ENCODE data around the gene ZSCAN25.

Gene ZSCAN25

GRCh38 chr7:99619571-99620130 lies 2.9 kb downstream of the ZSCAN25 start:
- no peak overlapping the region for H3K4me3 ChIP-seq (replicated peaks; ENCODE audit: low read depth, low read length)
- TF ChIP-seq CTCF (IDR thresholded peaks at IDR 0.05; ENCODE audit: low read length, missing control alignments), result no peak
- no peak for DNase-seq (ENCODE audit: low read depth)

- no peak for TF ChIP-seq CTCF (IDR thresholded peaks at IDR 0.05; ENCODE audit: low read length, missing control alignments)
- H3K4me3 ChIP-seq (replicated peaks; ENCODE audit: low read depth, low read length), result no peak overlapping the region
- DNase-seq (ENCODE audit: low read depth), result no peak
Measured at GRCh38 chr7:99621271-99621670, 4.5 kb downstream of the ZSCAN25 start.

- TF ChIP-seq CTCF (IDR thresholded peaks at IDR 0.05; ENCODE audit: low read length, missing control alignments), result no peak
- no peak overlapping the region for H3K4me3 ChIP-seq (replicated peaks; ENCODE audit: low read depth, low read length)
- DNase-seq (ENCODE audit: low read depth), result no peak
Measured at GRCh38 chr7:99622596-99622995, 5.8 kb downstream of the ZSCAN25 start.

GRCh38 chr7:99623091-99623693 lies 6.4 kb downstream of the ZSCAN25 start:
- H3K4me3 ChIP-seq (replicated peaks; ENCODE audit: low read depth, low read length), result no peak overlapping the region
- TF ChIP-seq CTCF (IDR thresholded peaks at IDR 0.05; ENCODE audit: low read length, missing control alignments), result no peak
- no peak for DNase-seq (ENCODE audit: low read depth)

- no peak for TF ChIP-seq CTCF (IDR thresholded peaks at IDR 0.05; ENCODE audit: low read length, missing control alignments)
- DNase-seq (ENCODE audit: low read depth), result no peak
- no peak overlapping the region for H3K4me3 ChIP-seq (replicated peaks; ENCODE audit: low read depth, low read length)
Measured at GRCh38 chr7:99623702-99624447, 7.1 kb downstream of the ZSCAN25 start.

- DNase-seq (ENCODE audit: low read depth), result no peak
- TF ChIP-seq CTCF (IDR thresholded peaks at IDR 0.05; ENCODE audit: low read length, missing control alignments), result no peak
- H3K4me3 ChIP-seq (replicated peaks; ENCODE audit: low read depth, low read length), result no peak overlapping the region
Measured at GRCh38 chr7:99624484-99624883, 7.7 kb downstream of the ZSCAN25 start.
